Liver (tissue), 9 donors: ENCODE data around the gene GPR82. TPM values are rescaled to one million over a fixed set of nuclear protein-coding genes. Genes with fewer than 3 reads are reported as not detected.
A peak's percentile ranks its signal among the peaks of the same experiment; 100 is the strongest.

Experiments used
- DNase-seq: peaks from one replicate; pipeline ENCODE4 v3.0.0-alpha.2; 2017; ENCODE audit warnings: low spot score
- H3K27ac ChIP-seq, 2 donors: one replicate each; pipeline ENCODE4 v1.7.0; 2013; ENCODE audit warnings: inconsistent platforms in 2 of 2, low read length in 2 of 2, control low read depth in 1 of 2, low read depth in 1 of 2, mild to moderate bottlenecking in 1 of 2
- H3K27me3 ChIP-seq, 4 donors: one replicate each; pipeline versions ENCODE4 v1.6.1 to v1.7.0; 2013; ENCODE audit warnings: low read length in 3 of 4, inconsistent platforms in 1 of 4, mild to moderate bottlenecking in 1 of 4, moderate library complexity in 1 of 4; ENCODE audit not compliant: control insufficient read depth in 4 of 4, insufficient read depth in 4 of 4
- H3K36me3 ChIP-seq, 4 donors: one replicate each; pipeline versions ENCODE4 v1.6.1 to v1.7.0; 2013; ENCODE audit warnings: low read length in 3 of 4, mild to moderate bottlenecking in 3 of 4, low read depth in 1 of 4, moderate library complexity in 1 of 4; ENCODE audit not compliant: control insufficient read depth in 4 of 4, insufficient read depth in 3 of 4
- H3K4me1 ChIP-seq, 4 donors: one replicate each; pipeline versions ENCODE4 v1.6.1 to v1.7.0; 2013; ENCODE audit warnings: low read length in 3 of 4, mild to moderate bottlenecking in 3 of 4, moderate library complexity in 1 of 4; ENCODE audit not compliant: control insufficient read depth in 4 of 4, insufficient read depth in 4 of 4
- H3K4me3 ChIP-seq, 3 donors: one replicate each; pipeline versions ENCODE4 v1.6.1 to v1.7.0; 2013; ENCODE audit warnings: low read length in 3 of 3, control low read depth in 1 of 3, low read depth in 1 of 3, mild to moderate bottlenecking in 1 of 3
- H3K9ac ChIP-seq, 2 donors: one replicate each; pipeline ENCODE4 v1.7.0; 2013; ENCODE audit warnings: low read length in 2 of 2, mild to moderate bottlenecking in 2 of 2, moderate library complexity in 2 of 2, control low read depth in 1 of 2, low read depth in 1 of 2
- H3K9me3 ChIP-seq, 4 donors: one replicate each; pipeline versions ENCODE4 v1.6.1 to v1.7.0; 2013; ENCODE audit warnings: low read length in 3 of 4; ENCODE audit not compliant: control insufficient read depth in 4 of 4
- CTCF ChIP-seq: fragments of 150-350 bp; IDR thresholded peaks from 2 replicates; pipeline ENCODE4 v1.5.1; 2017; ENCODE audit warnings: improper control_type of control experiment, low read depth, low read length; ENCODE audit not compliant: missing input control
- EGR1 ChIP-seq, 2 donors: IDR thresholded peaks; 2 replicates each; pipeline ENCODE4 v1.6.1; 2016 to 2018; ENCODE audit warnings: antibody characterized with exemption in 2 of 2, low read depth in 2 of 2
- FOXA1 ChIP-seq: IDR thresholded peaks from 2 replicates; pipeline ENCODE4 v1.6.1; 2016; ENCODE audit warnings: antibody characterized with exemption
- FOXA2 ChIP-seq: IDR thresholded peaks from 2 replicates; pipeline ENCODE4 v1.6.1; 2016; ENCODE audit warnings: antibody characterized with exemption
- GABPA ChIP-seq, 2 donors: IDR thresholded peaks in 1 of 2; conservative IDR thresholded peaks in 1 of 2; 2 replicates each; pipeline ENCODE4 v1.6.1; 2016; ENCODE audit warnings: antibody characterized with exemption in 2 of 2, mild to moderate bottlenecking in 1 of 2, moderate library complexity in 1 of 2
- HNF4A ChIP-seq, 2 donors: conservative IDR thresholded peaks; 2 replicates each; pipeline ENCODE4 v1.6.1; 2016; ENCODE audit warnings: antibody characterized with exemption in 2 of 2, mild to moderate bottlenecking in 2 of 2
- NR2F2 ChIP-seq: IDR thresholded peaks from 2 replicates; pipeline ENCODE4 v1.6.1; 2016; ENCODE audit warnings: antibody characterized with exemption
- RAD21 ChIP-seq, 2 donors: IDR thresholded peaks; 2 replicates each; pipeline ENCODE4 v1.6.1; 2016; ENCODE audit warnings: antibody characterized with exemption in 2 of 2, mild to moderate bottlenecking in 2 of 2
- RXRA ChIP-seq, 2 donors: IDR thresholded peaks; 2 replicates each; pipeline ENCODE4 v1.6.1; 2017 to 2018; ENCODE audit warnings: antibody characterized with exemption in 2 of 2, mild to moderate bottlenecking in 1 of 2
- SP1 ChIP-seq: IDR thresholded peaks from 2 replicates; pipeline ENCODE4 v1.6.1; 2018; ENCODE audit warnings: antibody characterized with exemption, mild to moderate bottlenecking
- TAF1 ChIP-seq: conservative IDR thresholded peaks from 2 replicates; pipeline ENCODE4 v1.6.1; 2016; ENCODE audit warnings: antibody characterized with exemption, mild to moderate bottlenecking
- YY1 ChIP-seq: IDR thresholded peaks from 2 replicates; pipeline ENCODE4 v1.6.1; 2016; ENCODE audit warnings: antibody characterized with exemption, mild to moderate bottlenecking
- WGBS: extraction: QIAGEN DNeasy Blood & Tissue Kit; methylation state at CpG from one replicate; pipeline ENCODE4 v1.1.7; 2013; 5-methylcytosine and 5-hydroxymethylcytosine counted together
- polyA plus RNA-seq, 2 donors: library from polyadenylated mRNA; stranded (reverse) in 1 of 2; unstranded in 1 of 2; fragments of 200-250 nt in 1 of 2; fragments of >200 nt in 1 of 2; fragmentation: Nextera tagmentation in 1 of 2; extraction: Ambion mirVana in 1 of 2; gene quantifications; one replicate each; pipeline versions ENCODE4 v1.2.1 to v1.2.3, GENCODE V29; 2013 to 2015
- total RNA-seq, 2 donors: library from RNA; depleted of rRNA; stranded (reverse); fragments of >200 nt; gene quantifications; one replicate each; pipeline ENCODE4 v1.2.3, GENCODE V29; 2014
- TF ChIP-seq, protein P1 (sequence below): IDR thresholded peaks from 2 replicates; pipeline ENCODE4 v1.6.1; 2016; ENCODE audit warnings: antibody characterized with exemption, mild to moderate bottlenecking
- TF ChIP-seq, protein P2 (sequence below): IDR thresholded peaks from 2 replicates; pipeline ENCODE4 v1.6.1; 2016; ENCODE audit warnings: antibody characterized with exemption
- TF ChIP-seq, protein P3 (sequence below): IDR thresholded peaks from 2 replicates; pipeline ENCODE4 v1.6.1; 2016; ENCODE audit warnings: antibody characterized with exemption
- donor health status: healthy.
- donor health status: healthy.
- donor health status: healthy.
- donor health status: healthy.
- donor health status: healthy.

Gene GPR82
- total and polyA plus RNA-seq, 4 donors: 0.14 to 0.67 (median 0.60) TPM

GRCh38 chrX:41722214-41722613 is 1.8 kb upstream of the GPR82 start (continued):
- TF ChIP-seq, protein P1, sequence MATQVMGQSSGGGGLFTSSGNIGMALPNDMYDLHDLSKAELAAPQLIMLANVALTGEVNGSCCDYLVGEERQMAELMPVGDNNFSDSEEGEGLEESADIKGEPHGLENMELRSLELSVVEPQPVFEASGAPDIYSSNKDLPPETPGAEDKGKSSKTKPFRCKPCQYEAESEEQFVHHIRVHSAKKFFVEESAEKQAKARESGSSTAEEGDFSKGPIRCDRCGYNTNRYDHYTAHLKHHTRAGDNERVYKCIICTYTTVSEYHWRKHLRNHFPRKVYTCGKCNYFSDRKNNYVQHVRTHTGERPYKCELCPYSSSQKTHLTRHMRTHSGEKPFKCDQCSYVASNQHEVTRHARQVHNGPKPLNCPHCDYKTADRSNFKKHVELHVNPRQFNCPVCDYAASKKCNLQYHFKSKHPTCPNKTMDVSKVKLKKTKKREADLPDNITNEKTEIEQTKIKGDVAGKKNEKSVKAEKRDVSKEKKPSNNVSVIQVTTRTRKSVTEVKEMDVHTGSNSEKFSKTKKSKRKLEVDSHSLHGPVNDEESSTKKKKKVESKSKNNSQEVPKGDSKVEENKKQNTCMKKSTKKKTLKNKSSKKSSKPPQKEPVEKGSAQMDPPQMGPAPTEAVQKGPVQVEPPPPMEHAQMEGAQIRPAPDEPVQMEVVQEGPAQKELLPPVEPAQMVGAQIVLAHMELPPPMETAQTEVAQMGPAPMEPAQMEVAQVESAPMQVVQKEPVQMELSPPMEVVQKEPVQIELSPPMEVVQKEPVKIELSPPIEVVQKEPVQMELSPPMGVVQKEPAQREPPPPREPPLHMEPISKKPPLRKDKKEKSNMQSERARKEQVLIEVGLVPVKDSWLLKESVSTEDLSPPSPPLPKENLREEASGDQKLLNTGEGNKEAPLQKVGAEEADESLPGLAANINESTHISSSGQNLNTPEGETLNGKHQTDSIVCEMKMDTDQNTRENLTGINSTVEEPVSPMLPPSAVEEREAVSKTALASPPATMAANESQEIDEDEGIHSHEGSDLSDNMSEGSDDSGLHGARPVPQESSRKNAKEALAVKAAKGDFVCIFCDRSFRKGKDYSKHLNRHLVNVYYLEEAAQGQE: no peak
- TF ChIP-seq GABPA (IDR thresholded peaks at IDR 0.05 in 1 of 2, conservative IDR thresholded peaks at IDR 0.05 in 1 of 2): no peak

GRCh38 chrX:41722816-41723618 is 964 bp upstream of the GPR82 start:
- DNase-seq: no peak
- Histone ChIP-seq H3K27me3 (no peaks in the 10 kb centered on the region), H3K27ac (no peak overlapping the region), H3K4me3 (no peak overlapping the region), H3K4me1 (no peaks in the 10 kb centered on the region), H3K36me3 (no peaks in the 10 kb centered on the region), H3K9ac (no peak overlapping the region), H3K9me3 (peaks cover 0 to 5% (median under 1%) of the 10 kb centered on the region in 4 donors)
- WGBS: 64% methylated on average over 3 of the region's 3 CpGs
- no peak for TF ChIP-seq RAD21 (IDR thresholded peaks at IDR 0.05)
- TF ChIP-seq SP1: no peak
- no peak for TF ChIP-seq FOXA2
- no peak for TF ChIP-seq GABPA (IDR thresholded peaks at IDR 0.05 in 1 of 2, conservative IDR thresholded peaks at IDR 0.05 in 1 of 2)
- TF ChIP-seq, protein P2, sequence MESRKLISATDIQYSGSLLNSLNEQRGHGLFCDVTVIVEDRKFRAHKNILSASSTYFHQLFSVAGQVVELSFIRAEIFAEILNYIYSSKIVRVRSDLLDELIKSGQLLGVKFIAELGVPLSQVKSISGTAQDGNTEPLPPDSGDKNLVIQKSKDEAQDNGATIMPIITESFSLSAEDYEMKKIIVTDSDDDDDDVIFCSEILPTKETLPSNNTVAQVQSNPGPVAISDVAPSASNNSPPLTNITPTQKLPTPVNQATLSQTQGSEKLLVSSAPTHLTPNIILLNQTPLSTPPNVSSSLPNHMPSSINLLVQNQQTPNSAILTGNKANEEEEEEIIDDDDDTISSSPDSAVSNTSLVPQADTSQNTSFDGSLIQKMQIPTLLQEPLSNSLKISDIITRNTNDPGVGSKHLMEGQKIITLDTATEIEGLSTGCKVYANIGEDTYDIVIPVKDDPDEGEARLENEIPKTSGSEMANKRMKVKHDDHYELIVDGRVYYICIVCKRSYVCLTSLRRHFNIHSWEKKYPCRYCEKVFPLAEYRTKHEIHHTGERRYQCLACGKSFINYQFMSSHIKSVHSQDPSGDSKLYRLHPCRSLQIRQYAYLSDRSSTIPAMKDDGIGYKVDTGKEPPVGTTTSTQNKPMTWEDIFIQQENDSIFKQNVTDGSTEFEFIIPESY: no peak
- no peak for TF ChIP-seq CTCF
- TF ChIP-seq HNF4A (conservative IDR thresholded peaks at IDR 0.05): peak in 1 of 2 donors; percentile 8
- peak in 1 of 2 donors; percentile 17 for TF ChIP-seq RXRA (IDR thresholded peaks at IDR 0.05)
- TF ChIP-seq, protein P3, sequence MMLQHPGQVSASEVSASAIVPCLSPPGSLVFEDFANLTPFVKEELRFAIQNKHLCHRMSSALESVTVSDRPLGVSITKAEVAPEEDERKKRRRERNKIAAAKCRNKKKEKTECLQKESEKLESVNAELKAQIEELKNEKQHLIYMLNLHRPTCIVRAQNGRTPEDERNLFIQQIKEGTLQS: no peak

GRCh38 chrX:41728125-41728524 is 4.1 kb downstream of the GPR82 start:
- Histone ChIP-seq H3K4me1 (no peaks in the 10 kb centered on the region), H3K4me3 (no peak overlapping the region), H3K36me3 (no peaks in the 10 kb centered on the region), H3K27ac (no peak overlapping the region), H3K9me3 (no peaks in the 10 kb centered on the region), H3K9ac (no peak overlapping the region), H3K27me3 (no peaks in the 10 kb centered on the region)
- WGBS: 92% methylated on average over 3 of the region's 3 CpGs
- no peak for DNase-seq
- TF ChIP-seq, protein P1: no peak
- no peak for TF ChIP-seq RXRA (IDR thresholded peaks at IDR 0.05)
- no peak for TF ChIP-seq YY1
- no peak for TF ChIP-seq FOXA2
- TF ChIP-seq FOXA1: no peak
- no peak for TF ChIP-seq NR2F2
- no peak for TF ChIP-seq RAD21 (IDR thresholded peaks at IDR 0.05)
- no peak for TF ChIP-seq TAF1
- no peak for TF ChIP-seq SP1
- TF ChIP-seq, protein P2: no peak
- TF ChIP-seq EGR1 (IDR thresholded peaks at IDR 0.05; ENCODE audit: low read depth in 2 of 2): no peak
